Cerebellar nuclear complex (tissue), 1 donor: ENCODE measurements around the gene PARP8.

Source experiments
- DNase-seq, 2 experiments: peaks; one replicate each; lab custom pipeline; 2025; lab: John Stamatoyannopoulos, UW

PARP8 gene

DNA sequence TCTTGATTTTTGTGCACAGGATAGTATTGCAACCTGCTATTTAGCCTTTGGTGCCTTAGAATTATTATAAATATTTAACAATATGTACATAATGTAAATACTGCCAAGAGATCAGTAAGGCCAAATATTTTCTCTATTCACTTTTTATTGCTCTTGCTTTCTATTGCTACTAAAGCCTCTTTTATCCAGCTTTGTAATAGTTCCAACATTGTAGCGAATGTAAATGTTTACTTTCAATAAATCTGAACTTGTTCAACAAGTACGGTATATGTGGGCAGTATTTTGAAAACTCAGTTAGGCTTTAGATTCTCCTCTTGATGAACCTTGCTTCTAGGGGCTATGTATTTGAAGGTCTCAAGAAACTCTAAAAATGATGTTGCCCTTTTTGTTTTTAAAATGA is 179.8 kb downstream of the PARP8 start:
- DNase-seq: no peak

GRCh38 chr5:50849554-50849953 is 183.1 kb downstream of the PARP8 start:
- DNase-seq: no peak

DNA sequence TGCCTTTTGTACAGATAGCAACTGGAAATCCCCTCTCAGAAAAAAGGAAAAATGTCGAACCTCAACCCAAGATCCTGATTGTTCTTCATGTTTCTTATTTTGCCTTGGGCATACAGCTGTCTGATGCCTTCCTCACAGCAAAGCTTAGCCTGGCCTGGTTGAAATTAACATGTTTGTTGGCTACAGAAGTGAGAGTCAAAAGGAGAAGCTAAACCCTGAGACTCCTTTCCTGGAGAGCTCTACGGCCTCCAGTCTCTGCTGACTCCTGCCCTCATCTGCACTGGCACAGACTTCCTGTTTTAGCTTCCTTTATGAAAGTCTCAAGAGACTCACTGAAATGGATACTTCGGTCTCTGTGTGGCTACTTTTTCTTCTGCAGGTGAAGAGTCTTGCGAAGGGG is 186.7 kb downstream of the PARP8 start:
- no peak for DNase-seq

GRCh38 chr5:50854082-50854481 is 187.6 kb downstream of the PARP8 start:
- no peak for DNase-seq

DNA sequence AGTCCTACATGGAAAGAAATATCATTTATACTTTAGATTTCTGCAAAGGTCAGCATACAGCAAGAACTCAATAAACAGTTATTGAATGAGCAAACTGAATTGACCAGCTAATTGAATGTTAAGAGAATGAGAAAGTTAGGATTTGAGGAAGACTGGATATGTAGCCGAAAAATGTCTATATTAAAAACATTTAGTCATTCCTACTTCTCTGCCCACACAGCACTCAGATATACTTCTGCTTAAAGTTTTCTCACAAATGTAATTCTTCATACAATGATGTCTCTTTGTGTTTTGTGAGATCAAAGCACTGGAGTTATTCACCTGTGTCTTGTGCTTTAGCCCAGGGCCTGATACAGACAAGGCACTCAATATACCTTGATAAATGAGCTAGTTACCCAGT is 188.6 kb downstream of the PARP8 start:
- DNase-seq: no peak

DNA sequence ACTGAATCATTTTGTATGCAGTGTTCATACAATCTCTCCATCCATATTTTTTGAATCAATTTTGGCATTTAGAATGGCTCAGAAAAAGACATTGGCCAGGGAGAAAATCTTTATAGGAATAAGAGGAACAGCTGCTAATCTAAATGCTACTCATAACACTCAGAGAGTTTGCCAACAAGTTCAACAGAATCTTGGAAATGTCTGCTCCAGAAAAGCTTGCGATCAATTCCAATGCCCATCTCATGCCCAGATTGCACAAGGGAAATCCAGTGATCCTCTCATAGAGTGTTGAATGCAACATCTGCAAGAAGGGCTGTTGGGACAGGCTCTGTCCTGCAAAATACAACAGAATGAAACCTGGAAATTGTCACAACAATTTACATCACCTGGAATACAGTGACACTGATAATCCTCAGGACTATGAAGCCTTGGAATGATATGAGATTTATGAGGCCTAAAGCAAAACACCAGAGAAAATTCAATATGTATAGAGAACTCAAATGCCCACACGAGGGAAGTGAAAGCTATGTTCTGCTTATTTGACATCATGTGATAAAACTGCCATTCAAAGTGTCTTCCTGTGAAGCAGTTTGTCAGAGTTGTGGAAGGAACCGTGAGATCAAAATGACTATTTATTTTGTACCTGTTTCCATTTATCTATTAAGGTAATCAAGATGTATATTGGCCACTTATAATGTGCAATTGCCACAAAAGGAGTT is 190.1 kb downstream of the PARP8 start:
- DNase-seq: no peak

- DNase-seq: no peak
These were observed 197.2 kb downstream of the PARP8 start for GRCh38 chr5:50863534-50864170.

DNA sequence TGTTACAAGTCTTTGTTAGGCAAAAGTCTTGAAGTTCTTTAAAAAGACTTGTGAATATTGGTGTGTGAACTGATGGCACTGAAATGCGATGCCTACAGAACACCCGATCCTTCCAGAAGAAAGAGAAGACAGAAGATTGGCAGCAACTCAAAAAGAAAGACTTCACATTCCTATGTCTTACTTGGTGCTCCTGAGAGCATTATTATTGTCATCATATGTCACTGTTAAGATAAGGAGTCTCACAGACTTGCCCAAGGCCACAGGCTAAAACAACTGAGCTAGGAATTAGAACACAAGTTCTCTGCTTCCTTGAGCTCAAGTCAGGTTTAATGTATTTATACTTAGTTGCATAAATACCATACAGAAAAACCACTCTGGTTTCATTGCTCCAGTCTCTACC is 198.0 kb downstream of the PARP8 start:
- DNase-seq: no peak

GRCh38 chr5:50866415-50866814 is 200.0 kb downstream of the PARP8 start:
- no peak for DNase-seq

DNA sequence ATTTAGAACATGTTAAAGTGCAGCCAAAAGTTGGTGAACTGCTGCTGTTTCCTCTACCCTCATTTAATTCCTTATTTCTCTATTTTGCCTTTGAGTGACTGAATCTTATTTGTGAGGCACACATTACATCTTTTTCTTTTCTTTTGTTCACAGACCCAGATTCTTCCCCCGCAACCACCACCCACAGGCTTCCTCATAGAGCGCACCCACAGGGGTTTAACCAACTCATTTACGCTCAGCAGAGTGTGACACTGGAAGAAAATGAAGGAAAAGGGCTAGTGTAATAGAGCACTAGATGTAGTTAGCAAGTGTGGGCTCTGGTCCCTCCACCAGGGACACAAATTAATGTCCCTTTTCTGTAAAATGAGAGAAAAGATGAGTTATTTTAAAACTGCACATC is 200.7 kb downstream of the PARP8 start:
- DNase-seq: no peak

- DNase-seq: no peak
These were observed 207.3 kb downstream of the PARP8 start for GRCh38 chr5:50873595-50874277.

- DNase-seq: no peak
These were observed 208.0 kb downstream of the PARP8 start for GRCh38 chr5:50874306-50875001.

- DNase-seq: no peak
These were observed 208.5 kb downstream of the PARP8 start for GRCh38 chr5:50875002-50875344.

- DNase-seq: no peak
These were observed 212.0 kb downstream of the PARP8 start for GRCh38 chr5:50878470-50878869.

DNA sequence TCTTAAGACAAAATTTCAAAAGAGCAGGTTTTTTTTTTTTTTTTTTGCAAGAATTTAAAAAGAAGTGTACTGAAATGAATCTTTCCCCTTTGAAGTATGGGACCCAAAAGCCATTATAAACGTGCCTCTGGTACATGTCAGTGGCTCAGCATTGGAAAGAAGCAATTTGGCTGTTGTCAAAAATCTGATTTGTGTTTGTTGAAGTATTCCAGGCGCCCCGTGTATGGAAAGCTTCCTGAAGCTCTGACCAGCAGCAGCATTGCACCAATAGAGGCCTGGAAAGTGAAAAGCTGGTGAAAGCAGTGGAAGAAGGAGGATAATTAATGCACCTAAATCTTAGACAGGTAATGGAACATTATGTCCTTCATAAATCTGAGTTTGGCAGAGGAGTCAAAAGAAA is 215.0 kb downstream of the PARP8 start:
- no peak for DNase-seq

GRCh38 chr5:50886657-50887345 is 220.4 kb downstream of the PARP8 start:
- DNase-seq: no peak

DNA sequence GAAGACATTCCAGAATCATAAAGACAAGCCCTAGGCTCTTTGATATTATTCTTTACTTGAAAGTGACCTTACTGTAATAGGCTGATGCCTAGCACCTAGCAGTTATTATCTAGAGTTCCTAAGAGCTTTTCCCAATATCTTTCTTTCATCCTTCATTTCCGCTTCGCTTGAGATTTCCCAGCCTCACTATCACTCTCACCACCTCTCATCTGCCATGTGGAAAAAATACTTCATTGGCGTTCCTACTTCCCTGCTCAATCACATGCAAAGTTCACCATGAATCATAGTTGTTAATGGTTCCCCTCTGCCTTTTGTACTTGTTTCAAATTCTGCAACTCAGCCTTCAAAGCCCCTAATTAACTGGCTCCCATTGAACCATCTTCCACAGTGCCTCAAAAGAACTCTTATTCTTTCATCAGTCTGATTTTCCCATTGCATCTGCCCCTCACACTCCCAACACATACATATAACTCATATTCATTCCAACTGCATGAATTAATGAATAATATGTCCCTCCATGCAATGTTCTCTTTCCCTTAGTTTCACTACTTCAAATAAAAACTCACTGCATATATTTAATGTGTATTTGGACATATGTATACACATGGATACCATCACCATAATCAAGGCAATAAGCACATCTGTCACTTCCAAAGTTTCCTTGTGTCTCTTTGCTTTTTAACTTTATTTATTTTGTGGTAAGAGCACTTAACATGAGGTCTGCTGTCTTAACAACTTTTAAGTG is 221.6 kb downstream of the PARP8 start:
- no peak for DNase-seq

DNA sequence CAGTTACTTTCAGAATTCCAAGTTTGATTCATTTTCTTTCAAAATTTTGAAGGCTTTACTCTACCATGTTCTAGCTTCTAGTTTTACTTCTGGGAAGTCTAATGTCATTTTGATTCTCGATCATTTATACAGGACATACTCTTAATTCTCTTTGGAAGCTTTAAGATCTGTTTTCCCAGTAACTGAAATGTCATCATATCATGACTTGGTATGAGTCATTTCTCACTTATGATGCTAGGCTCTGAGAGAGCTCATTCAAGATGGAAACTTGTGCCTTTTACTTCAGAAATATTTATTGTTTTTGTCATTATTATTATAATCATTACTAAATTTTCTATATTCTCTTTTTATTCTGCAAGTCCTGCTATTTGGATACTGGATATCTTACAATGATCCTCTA is 222.3 kb downstream of the PARP8 start:
- DNase-seq: no peak

- no peak for DNase-seq
These were observed 223.4 kb downstream of the PARP8 start for GRCh38 chr5:50889790-50890189.
